Measurements from ENCODE around the gene PRRG1.
"Not testable (repeated sequence)": the region's sequence is repeated elsewhere in the genome, so short reads cannot be mapped to it uniquely, and the experiment has no call there.

The PRRG1 gene

DNA sequence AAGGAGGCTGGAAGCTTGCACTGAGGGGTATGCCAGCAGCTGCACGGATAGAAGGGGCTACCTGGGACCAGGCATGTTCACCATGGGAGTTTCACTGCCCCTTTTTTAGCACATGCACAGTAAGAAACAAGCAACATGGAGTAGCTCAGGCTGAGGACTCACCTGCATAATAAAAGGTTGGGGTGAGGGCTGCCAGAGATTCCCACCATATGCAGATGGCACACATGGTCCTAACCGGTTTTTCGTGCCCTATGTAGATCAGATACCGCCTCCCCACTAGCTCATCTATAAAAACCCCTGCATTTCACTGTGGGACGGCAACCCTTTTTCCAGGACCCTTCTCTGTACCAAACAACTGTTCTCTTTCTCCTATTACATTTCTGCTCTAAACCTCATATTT, 125.3 kb downstream of the PRRG1 start:
- DNase-seq: no peak

- DNase-seq: no peak
Measured at GRCh38 chrX:37476571-37477170, 127.5 kb downstream of the PRRG1 start.

DNA sequence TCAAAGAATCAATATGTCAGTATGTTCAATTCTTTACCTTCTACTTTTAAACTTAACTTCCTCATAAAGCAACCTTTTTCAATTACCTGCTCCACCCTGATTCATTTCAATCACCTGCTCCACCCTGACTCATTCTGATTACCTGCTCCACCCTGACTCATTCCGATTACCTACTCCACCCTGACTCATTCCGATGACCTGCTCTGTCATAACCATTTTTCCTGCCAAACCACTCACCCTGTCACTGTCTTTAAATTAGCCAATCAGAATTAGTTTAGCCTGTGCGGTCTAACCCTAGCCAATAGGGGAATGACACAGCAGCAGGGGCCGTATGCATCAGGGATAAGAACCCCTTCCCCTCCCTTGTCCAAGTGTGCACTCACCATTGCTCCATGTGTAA, 135.2 kb downstream of the PRRG1 start:
- not testable (repeated sequence) for DNase-seq

GRCh38 chrX:37485429-37485828, 136.3 kb downstream of the PRRG1 start:
- no peak for DNase-seq

DNA sequence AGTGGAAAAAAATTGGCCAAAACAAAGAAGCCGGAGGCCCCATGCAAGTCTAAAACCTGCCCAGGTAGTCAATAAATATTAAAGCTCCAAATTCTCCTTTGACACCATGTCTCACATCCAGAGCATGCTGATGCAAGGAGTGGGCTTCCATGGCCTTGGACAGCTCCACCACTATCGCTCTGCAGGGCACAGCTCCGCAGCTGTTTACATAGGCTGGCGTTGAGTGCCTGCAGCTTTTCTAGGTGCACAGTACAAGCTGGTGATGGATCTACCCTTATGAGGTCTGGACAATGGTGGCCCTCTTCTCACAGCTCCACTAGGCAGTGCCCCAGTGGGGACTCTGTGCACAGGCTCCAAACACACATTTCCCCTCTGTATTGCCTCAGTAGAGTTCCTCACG, 138.1 kb downstream of the PRRG1 start:
- DNase-seq: no peak

- no peak for DNase-seq
Measured at GRCh38 chrX:37488323-37488722, 139.2 kb downstream of the PRRG1 start.

GRCh38 chrX:37491686-37492085, 142.5 kb downstream of the PRRG1 start:
- no peak for DNase-seq

GRCh38 chrX:37495760-37496159, 146.6 kb downstream of the PRRG1 start:
- not testable (repeated sequence) for DNase-seq

DNA sequence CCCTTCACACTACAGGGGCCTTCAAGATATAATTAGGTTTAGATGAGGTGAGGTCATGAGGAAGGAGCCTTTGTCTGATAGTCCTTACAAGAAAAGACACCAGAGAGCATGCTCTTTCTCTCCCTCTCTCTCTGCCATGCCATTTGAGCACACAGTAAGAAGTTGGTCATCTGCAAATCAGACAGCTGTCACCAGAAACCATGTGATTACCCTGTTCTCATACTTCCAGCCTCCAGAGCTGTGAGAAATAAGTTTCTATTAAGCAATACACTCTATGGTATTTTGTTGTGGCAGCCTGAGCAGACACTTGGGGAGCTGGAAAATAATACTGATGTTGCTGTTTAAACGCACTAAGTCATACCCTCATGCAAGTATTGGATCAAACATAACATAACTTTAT, 148.0 kb downstream of the PRRG1 start:
- DNase-seq: not testable (repeated sequence)

GRCh38 chrX:37498323-37498722, 149.2 kb downstream of the PRRG1 start:
- not testable (repeated sequence) for DNase-seq

GRCh38 chrX:37499649-37500048, 150.5 kb downstream of the PRRG1 start:
- not testable (repeated sequence) for DNase-seq

- no peak for DNase-seq
Measured at GRCh38 chrX:37504991-37505390, 155.8 kb downstream of the PRRG1 start.

Measured in CD4-positive, alpha-beta T cell treated with Interleukin-17A for 4 hours (primary cell).